B cell (primary cell): ENCODE measurements around the gene NLGN4X. TPM values are rescaled to one million over a fixed set of nuclear protein-coding genes. Genes with fewer than 3 reads are reported as not detected.

ENCODE experiments used
- ATAC-seq: fragments of 200-7000 bp; cut with Tn5 transposase; one replicate; pipeline ENCODE4 v1.10.0; 2021; ENCODE audit warnings: low read depth, mild to moderate bottlenecking, moderate number of reproducible peaks, moderate library complexity
- CTCF ChIA-PET: fragments of 350-600 bp; sonication (Branson Sonifier 250); formaldehyde crosslinking; loops from one replicate; lab custom pipeline; 2021; ENCODE audit warnings: antibody characterized with exemption, inconsistent platforms; lab: Charles Lee
- POLR2A ChIA-PET: fragments of 350-600 bp; sonication (Branson Sonifier 250); formaldehyde crosslinking; loops from one replicate; lab custom pipeline; 2021; ENCODE audit warnings: antibody characterized with exemption; lab: Charles Lee
- DNase-seq: peaks from one replicate; pipeline ENCODE4 v3.0.0; 2013
- H2AFZ ChIP-seq: 2 replicates; pipeline ENCODE4 v1.6.1; 2012; ENCODE audit warnings: mild to moderate bottlenecking, low read depth, low read length; ENCODE audit not compliant: insufficient read depth, poor library complexity, severe bottlenecking
- H3K27ac ChIP-seq, 2 donors: 1 replicate in 1 of 2; 2 replicates in 1 of 2; pipeline ENCODE4 v1.5.1; 2012 to 2013; ENCODE audit warnings: low read length in 2 of 2, mild to moderate bottlenecking in 2 of 2, moderate library complexity in 1 of 2
- H3K27me3 ChIP-seq, 4 experiments: fragments of 200-600 bp in 1 of 4; sonication (generic) in 1 of 4; replicated peaks in 1 of 4; 1 replicate in 2 of 4; 2 replicates in 2 of 4; pipeline versions ENCODE4 v1.6.1 to v1.7.0; 2013 to 2016; ENCODE audit warnings: low read length in 3 of 4, mild to moderate bottlenecking in 2 of 4, mixed read lengths in 1 of 4, moderate library complexity in 1 of 4; ENCODE audit not compliant: insufficient read depth in 4 of 4, control insufficient read depth in 3 of 4; ENCODE audit errors: control extremely low read depth in 1 of 4
- H3K36me3 ChIP-seq, 2 experiments: replicated peaks in 1 of 2; 1 replicate in 1 of 2; 2 replicates in 1 of 2; pipeline versions ENCODE4 v1.6.1 to v1.7.1; 2013; ENCODE audit warnings: low read length in 1 of 2; ENCODE audit not compliant: insufficient read depth in 2 of 2, control insufficient read depth in 1 of 2; ENCODE audit errors: control extremely low read depth in 1 of 2, extremely low read depth in 1 of 2
- H3K4me1 ChIP-seq, 2 donors: fragments of 200-600 bp in 1 of 2; sonication (generic) in 1 of 2; 1 replicate in 1 of 2; 2 replicates in 1 of 2; pipeline versions ENCODE4 v1.5.1 to v1.6.1; 2013 to 2017; ENCODE audit warnings: low read length in 2 of 2; ENCODE audit not compliant: control insufficient read depth in 2 of 2, insufficient read depth in 2 of 2
- H3K4me2 ChIP-seq: replicated peaks from 2 replicates; pipeline ENCODE3; 2012; ENCODE audit warnings: mild to moderate bottlenecking, low read depth, low read length; ENCODE audit not compliant: poor library complexity, severe bottlenecking
- H3K4me3 ChIP-seq, 5 experiments: fragments of 200-600 bp in 1 of 5; sonication (generic) in 1 of 5; 1 replicate in 3 of 5; 2 replicates in 2 of 5; pipeline versions ENCODE4 v1.5.1 to v1.7.0; 2011 to 2016; ENCODE audit warnings: low read length in 4 of 5, mild to moderate bottlenecking in 4 of 5, low read depth in 2 of 5, control low read depth in 1 of 5, moderate library complexity in 1 of 5; ENCODE audit not compliant: insufficient read depth in 1 of 5; ENCODE audit errors: control extremely low read depth in 1 of 5, extremely low read depth in 1 of 5
- H3K79me2 ChIP-seq: fragments of 200-600 bp; sonication (generic); one replicate; pipeline ENCODE4 v1.6.0; 2016; ENCODE audit warnings: low read length; ENCODE audit not compliant: control insufficient read depth, insufficient read depth
- H3K9ac ChIP-seq: fragments of 200-600 bp; sonication (generic); 2 replicates; pipeline ENCODE4 v1.6.1; 2017; ENCODE audit warnings: mild to moderate bottlenecking, low read length, moderate library complexity
- H3K9me3 ChIP-seq, 3 donors: one replicate each; pipeline versions ENCODE4 v1.6.1 to v1.7.1; 2013; ENCODE audit warnings: low read length in 2 of 3; ENCODE audit not compliant: control insufficient read depth in 2 of 3, insufficient read depth in 1 of 3; ENCODE audit errors: control extremely low read depth in 1 of 3
- H4K20me1 ChIP-seq: 2 replicates; pipeline ENCODE4 v1.6.0; 2012; ENCODE audit warnings: mild to moderate bottlenecking, low read length; ENCODE audit not compliant: insufficient read depth, control insufficient read depth, poor library complexity, severe bottlenecking
- H3K27ac Mint-ChIP-seq: one replicate; pipeline ENCODE4 v1.8.0; 2021; ENCODE audit warnings: mixed read lengths
- H3K27me3 Mint-ChIP-seq: one replicate; pipeline ENCODE4 v1.8.0; 2021; ENCODE audit warnings: mixed read lengths
- H3K4me1 Mint-ChIP-seq: one replicate; pipeline ENCODE4 v1.8.0; 2021; ENCODE audit warnings: mixed read lengths
- H3K4me3 Mint-ChIP-seq: one replicate; pipeline ENCODE4 v1.8.0; 2021; ENCODE audit warnings: mixed read lengths
- H3K9me3 Mint-ChIP-seq: one replicate; pipeline ENCODE4 v1.8.0; 2022; ENCODE audit warnings: mixed read lengths; ENCODE audit not compliant: insufficient read depth
- EZH2 ChIP-seq: IDR thresholded peaks from 2 replicates; pipeline ENCODE4 v1.6.1; 2012; ENCODE audit warnings: borderline replicate concordance, low read depth, mild to moderate bottlenecking, moderate library complexity, low read length; ENCODE audit not compliant: insufficient read depth, poor library complexity, severe bottlenecking
- WGBS: methylation state at CpG from one replicate; pipeline ENCODE4 v1.1.5; 2013; ENCODE audit warnings: missing lambda C conversion rate; ENCODE audit not compliant: insufficient coverage; 5-methylcytosine and 5-hydroxymethylcytosine counted together
- intact Hi-C: fragments of 100-400 bp; cut with micrococcal nuclease; formaldehyde crosslinking; loops from one replicate; pipeline ENCODE4 v1.10.0; 2022
- polyA plus RNA-seq: library from polyadenylated mRNA; depleted of rRNA; stranded (reverse); fragments of >200 nt; gene quantifications from 2 replicates; pipeline ENCODE4 v1.2.3, GENCODE V29; 2012
- total RNA-seq, 2 donors: library from RNA; stranded (reverse); fragments of 120-200 nt in 1 of 2; gene quantifications; 1 replicate in 1 of 2; 2 replicates in 1 of 2; pipeline versions ENCODE4 v1.2.3 to v1.2.4, GENCODE V29; 2013 to 2022
- TF ChIP-seq, protein P1 (sequence below): fragments of 200-600 bp; IDR thresholded peaks from one replicate; pipeline ENCODE4 v1.8.0; 2022; ENCODE audit warnings: antibody characterized with exemption, mild to moderate bottlenecking

Gene NLGN4X
- total and polyA plus RNA-seq, 2 donors (not counting 1 experiment from before 2014, with no cell fraction given): 0.09 to 0.34 TPM

DNA sequence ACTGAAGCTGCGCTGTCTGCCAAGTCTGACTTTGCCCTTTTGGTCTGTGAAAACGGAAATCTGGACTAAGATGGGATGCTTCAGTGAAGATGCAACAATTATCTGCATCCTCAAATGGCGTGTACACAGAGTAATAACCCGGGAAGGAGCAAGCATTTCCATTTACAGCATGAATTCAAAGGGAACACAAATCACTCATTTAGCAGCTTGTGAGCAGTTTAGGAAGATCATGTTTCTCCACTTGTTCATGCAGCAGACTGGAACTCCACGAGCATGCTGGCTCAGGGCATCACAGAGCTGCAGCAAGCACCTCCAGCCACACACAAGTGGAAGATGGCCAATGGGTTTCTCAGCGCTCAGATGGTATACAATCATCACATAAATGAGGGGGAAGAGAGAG, 175.5 kb downstream of the NLGN4X start:
- no peaks in the 10 kb centered on the region for H3K79me2 ChIP-seq
- DNase-seq: no peak
- ATAC-seq: no peak
- no peak overlapping the region for H3K4me3 ChIP-seq
- no peaks in the 10 kb centered on the region for H3K9me3 ChIP-seq
- H4K20me1 ChIP-seq: no peaks in the 10 kb centered on the region
- CTCF ChIA-PET: no interaction called here
- H3K4me1 ChIP-seq: no peaks in the 10 kb centered on the region
- H3K27me3 ChIP-seq: no peaks in the 10 kb centered on the region
- H3K9ac ChIP-seq: no peak overlapping the region
- Mint-ChIP-seq H3K27me3 (no peaks in the 10 kb centered on the region), H3K4me3 (no peak overlapping the region), H3K27ac (no peak overlapping the region), H3K4me1 (no peaks in the 10 kb centered on the region), H3K9me3 (no peaks in the 10 kb centered on the region)
- WGBS: 40% methylated on average over 1 of the region's 6 CpGs
- POLR2A ChIA-PET: no interaction called here
- no peak for TF ChIP-seq EZH2
- intact Hi-C loops: no loop called here
- H2AFZ ChIP-seq: no peak overlapping the region
- H3K4me2 ChIP-seq: no peak overlapping the region
- no peak overlapping the region for H3K27ac ChIP-seq
- H3K36me3 ChIP-seq: no peaks in the 10 kb centered on the region

DNA sequence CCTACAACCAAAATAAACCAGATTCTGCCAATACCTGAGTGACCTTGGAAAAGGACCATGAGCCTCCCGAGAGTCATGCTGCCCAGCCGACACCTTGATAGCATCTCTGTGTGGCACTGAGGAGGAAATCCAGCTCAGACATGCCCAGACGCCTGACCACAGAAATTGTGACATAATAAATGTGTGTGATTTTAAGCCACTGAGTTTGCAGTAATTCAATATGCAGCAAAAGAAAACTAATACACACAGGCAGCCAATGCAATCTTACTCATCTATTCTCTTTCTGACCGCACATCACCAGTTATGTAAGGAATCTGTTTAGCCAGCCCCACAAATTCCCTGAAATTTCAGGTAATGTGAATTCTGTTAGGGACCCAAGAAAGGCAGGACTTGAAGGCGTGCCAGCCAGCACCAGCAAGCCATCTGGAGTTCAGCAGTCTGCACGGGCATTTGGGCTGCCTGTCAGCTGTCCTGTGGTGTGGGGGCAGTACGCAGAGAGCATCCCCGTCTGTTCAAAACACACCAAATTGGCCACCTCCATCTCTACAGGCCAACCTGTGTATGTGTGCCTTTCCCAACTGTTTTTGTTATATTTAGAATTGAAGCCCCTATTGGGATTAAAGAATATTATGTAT, 176.4 kb downstream of the NLGN4X start:
- Histone ChIP-seq H3K79me2 (no peaks in the 10 kb centered on the region), H3K4me2 (no peak overlapping the region)

More for the DNA sequence above, 176.4 kb downstream of the NLGN4X start:
- intact Hi-C loops: no loop called here
- Histone ChIP-seq H3K27me3 (no peaks in the 10 kb centered on the region), H4K20me1 (no peaks in the 10 kb centered on the region), H3K9me3 (no peaks in the 10 kb centered on the region), H3K36me3 (no peaks in the 10 kb centered on the region), H3K4me1 (no peaks in the 10 kb centered on the region), H3K4me3 (no peak overlapping the region), H2AFZ (no peak overlapping the region), H3K9ac (no peak overlapping the region), H3K27ac (no peak overlapping the region)
- CTCF ChIA-PET: no interaction called here
- H3K27ac Mint-ChIP-seq: no peak overlapping the region
- TF ChIP-seq, protein P1, sequence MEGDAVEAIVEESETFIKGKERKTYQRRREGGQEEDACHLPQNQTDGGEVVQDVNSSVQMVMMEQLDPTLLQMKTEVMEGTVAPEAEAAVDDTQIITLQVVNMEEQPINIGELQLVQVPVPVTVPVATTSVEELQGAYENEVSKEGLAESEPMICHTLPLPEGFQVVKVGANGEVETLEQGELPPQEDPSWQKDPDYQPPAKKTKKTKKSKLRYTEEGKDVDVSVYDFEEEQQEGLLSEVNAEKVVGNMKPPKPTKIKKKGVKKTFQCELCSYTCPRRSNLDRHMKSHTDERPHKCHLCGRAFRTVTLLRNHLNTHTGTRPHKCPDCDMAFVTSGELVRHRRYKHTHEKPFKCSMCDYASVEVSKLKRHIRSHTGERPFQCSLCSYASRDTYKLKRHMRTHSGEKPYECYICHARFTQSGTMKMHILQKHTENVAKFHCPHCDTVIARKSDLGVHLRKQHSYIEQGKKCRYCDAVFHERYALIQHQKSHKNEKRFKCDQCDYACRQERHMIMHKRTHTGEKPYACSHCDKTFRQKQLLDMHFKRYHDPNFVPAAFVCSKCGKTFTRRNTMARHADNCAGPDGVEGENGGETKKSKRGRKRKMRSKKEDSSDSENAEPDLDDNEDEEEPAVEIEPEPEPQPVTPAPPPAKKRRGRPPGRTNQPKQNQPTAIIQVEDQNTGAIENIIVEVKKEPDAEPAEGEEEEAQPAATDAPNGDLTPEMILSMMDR: no peak
- TF ChIP-seq EZH2: no peak
- DNase-seq (no peak), ATAC-seq (no peak)
- WGBS: no CpG with 5 or more reads among the region's 8 CpGs
- no peaks in the 10 kb centered on the region for H3K4me1 Mint-ChIP-seq
- H3K27me3 Mint-ChIP-seq: no peaks in the 10 kb centered on the region
- POLR2A ChIA-PET: no interaction called here
- H3K9me3 Mint-ChIP-seq: no peaks in the 10 kb centered on the region
- H3K4me3 Mint-ChIP-seq: no peak overlapping the region
